IMR-90 (cell line): Measurements from ENCODE around the gene KIFAP3.
"Not testable (repeated sequence)": the region's sequence is repeated elsewhere in the genome, so short reads cannot be mapped to it uniquely, and the experiment has no call there.

Source experiments
- MXI1 ChIP-seq: IDR thresholded peaks from 2 replicates; pipeline ENCODE4 v1.6.1; 2012; ENCODE audit warnings: low read depth, mild to moderate bottlenecking, low read length, moderate library complexity, borderline replicate concordance
- POLR2A ChIP-seq: IDR thresholded peaks from 2 replicates; pipeline ENCODE4 v1.6.1; 2012; ENCODE audit warnings: mild to moderate bottlenecking, low read depth, low read length
- RAD21 ChIP-seq: IDR thresholded peaks from 2 replicates; pipeline ENCODE4 v1.6.1; 2012; ENCODE audit warnings: low read length, improper control_type of control experiment
- RCOR1 ChIP-seq: IDR thresholded peaks from 2 replicates; pipeline ENCODE4 v1.6.1; 2012; ENCODE audit warnings: mild to moderate bottlenecking, low read length, improper control_type of control experiment; ENCODE audit not compliant: insufficient replicate concordance
- TF ChIP-seq, protein P1 (sequence below): conservative IDR thresholded peaks from 2 replicates; pipeline ENCODE4 v1.5.1; 2012; ENCODE audit warnings: mild to moderate bottlenecking, low read depth, low read length, improper control_type of control experiment

DNA sequence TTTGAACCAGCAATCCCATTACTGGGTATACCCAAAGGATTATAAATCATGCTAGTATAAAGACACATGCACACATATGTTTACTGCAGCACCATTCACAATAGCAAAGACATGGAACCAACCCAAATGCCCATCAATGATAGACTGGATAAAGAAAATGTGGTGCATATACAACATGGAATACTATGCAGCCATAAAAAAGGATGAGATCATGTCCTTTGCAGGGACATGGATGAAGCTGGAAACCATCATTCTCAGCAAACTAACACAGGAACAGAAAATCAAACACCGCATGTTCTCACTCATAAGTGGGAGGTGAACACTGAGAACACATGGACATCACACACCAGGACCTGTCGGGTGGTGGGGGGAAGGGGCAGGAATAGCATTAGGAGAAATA is 65.8 kb downstream of the KIFAP3 start:
- TF ChIP-seq, protein P1, sequence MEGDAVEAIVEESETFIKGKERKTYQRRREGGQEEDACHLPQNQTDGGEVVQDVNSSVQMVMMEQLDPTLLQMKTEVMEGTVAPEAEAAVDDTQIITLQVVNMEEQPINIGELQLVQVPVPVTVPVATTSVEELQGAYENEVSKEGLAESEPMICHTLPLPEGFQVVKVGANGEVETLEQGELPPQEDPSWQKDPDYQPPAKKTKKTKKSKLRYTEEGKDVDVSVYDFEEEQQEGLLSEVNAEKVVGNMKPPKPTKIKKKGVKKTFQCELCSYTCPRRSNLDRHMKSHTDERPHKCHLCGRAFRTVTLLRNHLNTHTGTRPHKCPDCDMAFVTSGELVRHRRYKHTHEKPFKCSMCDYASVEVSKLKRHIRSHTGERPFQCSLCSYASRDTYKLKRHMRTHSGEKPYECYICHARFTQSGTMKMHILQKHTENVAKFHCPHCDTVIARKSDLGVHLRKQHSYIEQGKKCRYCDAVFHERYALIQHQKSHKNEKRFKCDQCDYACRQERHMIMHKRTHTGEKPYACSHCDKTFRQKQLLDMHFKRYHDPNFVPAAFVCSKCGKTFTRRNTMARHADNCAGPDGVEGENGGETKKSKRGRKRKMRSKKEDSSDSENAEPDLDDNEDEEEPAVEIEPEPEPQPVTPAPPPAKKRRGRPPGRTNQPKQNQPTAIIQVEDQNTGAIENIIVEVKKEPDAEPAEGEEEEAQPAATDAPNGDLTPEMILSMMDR, result not testable (repeated sequence)
- not testable (repeated sequence) for TF ChIP-seq POLR2A, RCOR1, MXI1, RAD21
